ENCODE measurements around the gene HS6ST1.

DNA sequence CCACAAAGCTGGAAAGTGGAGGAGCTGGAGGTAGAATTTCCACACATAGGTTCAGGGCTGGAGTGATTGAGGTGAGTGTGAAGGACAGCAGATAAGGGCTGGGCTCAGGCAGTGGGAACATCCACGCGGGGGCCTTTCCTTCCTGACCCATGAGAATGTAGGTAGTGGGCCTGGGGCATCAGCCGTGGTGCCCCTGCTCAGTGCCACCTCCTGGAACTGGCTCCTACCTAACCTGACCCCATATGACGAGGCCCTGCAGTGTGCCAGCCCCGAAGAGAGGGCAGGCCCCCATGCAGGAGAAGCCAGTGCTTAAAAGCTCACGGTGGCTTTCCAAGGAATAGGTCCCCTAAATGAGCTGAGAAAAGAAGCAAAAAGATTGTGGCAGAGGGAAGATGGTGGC, 66.2 kb downstream of the HS6ST1 start:
- TF ChIP-seq, protein P1, sequence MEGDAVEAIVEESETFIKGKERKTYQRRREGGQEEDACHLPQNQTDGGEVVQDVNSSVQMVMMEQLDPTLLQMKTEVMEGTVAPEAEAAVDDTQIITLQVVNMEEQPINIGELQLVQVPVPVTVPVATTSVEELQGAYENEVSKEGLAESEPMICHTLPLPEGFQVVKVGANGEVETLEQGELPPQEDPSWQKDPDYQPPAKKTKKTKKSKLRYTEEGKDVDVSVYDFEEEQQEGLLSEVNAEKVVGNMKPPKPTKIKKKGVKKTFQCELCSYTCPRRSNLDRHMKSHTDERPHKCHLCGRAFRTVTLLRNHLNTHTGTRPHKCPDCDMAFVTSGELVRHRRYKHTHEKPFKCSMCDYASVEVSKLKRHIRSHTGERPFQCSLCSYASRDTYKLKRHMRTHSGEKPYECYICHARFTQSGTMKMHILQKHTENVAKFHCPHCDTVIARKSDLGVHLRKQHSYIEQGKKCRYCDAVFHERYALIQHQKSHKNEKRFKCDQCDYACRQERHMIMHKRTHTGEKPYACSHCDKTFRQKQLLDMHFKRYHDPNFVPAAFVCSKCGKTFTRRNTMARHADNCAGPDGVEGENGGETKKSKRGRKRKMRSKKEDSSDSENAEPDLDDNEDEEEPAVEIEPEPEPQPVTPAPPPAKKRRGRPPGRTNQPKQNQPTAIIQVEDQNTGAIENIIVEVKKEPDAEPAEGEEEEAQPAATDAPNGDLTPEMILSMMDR (IDR thresholded peaks at IDR 0.05) = no peak
- TF ChIP-seq EP300 (IDR thresholded peaks at IDR 0.05) = no peak
- TF ChIP-seq POLR2A (IDR thresholded peaks at IDR 0.05) = no peak
